ENCODE results near the gene ISG20.

ISG20 gene

DNA sequence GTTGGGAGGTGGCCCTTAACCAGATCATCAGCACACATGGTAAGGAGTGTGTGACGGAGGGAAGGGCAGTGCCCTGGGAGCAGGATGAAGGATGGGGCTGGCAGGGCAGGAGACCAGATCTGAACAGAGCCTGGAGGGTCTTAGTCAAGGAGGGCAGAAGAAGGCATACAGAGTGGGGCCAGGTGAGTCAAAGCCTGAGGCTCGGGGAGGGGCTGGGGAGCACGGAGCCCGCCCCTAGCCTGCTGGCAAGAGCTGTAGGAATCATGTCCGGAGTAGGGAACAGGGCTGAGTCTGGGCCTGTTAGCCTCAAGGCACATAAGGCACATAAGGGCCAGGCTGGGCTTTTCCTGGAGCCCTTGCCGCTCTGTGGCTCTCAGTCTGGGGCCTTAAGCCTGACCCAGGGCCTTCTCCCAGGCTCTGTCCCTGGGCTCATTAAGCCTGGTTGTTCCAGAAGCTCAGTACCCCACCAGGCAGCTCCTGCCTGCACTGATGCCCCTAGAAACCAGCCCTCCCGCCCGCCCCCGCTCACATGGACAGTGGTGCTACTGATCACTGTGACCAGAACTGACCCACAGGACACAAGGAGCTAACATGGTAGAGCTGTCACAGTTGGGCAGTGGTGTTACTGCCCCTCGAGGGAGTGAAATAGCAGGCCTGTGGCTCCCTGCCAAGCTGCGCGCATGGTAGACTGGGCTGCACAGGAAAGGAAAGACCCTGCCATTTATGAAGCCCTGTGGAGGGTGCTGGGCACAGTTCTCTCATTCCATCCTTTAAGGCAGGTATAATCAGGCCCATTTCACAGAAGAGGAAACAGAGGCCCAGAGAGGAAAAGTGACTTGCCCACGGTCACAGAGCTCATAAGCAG, 14.6 kb downstream of the ISG20 start:
- DNase-seq (ENCODE audit: low read depth in 1 of 2, low spot score in 1 of 2), result no peak

DNA sequence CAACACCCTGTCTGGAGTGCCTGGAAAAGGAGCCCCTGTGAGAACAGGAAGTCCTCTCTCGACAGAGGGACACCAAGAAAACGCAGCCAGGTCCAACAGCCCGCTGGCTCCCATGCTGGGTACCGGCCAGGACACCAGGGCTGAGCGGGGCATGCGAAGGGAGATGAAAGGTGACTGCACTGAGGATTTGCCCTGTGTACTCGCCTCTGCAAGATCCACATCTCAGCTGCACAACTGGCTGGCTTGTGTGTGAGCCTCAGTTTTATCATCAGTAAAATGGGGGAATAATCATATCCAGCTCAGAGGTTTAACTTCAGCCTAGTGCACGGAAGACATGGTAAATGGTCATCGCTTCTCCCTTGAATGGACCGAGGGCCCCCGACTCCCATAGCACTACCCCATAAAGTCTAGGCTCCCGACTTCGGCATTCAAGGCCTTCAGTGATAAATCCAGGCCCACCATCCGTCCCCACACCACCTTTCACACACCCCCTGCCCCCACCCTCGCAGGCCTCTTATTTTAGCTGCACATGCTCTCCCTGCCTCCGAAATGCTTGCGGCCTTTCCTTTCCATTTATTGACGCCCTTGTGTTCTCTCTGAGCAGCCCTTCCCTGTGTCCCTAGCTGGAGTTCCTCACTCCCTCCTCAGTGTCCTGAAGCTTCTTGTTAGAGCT, 15.8 kb downstream of the ISG20 start:
- no peak for DNase-seq (ENCODE audit: low read depth in 1 of 2, low spot score in 1 of 2)

- no peak for DNase-seq (ENCODE audit: low read depth in 1 of 2, low spot score in 1 of 2)
Measured at GRCh38 chr15:88655103-88655553, 16.3 kb downstream of the ISG20 start.

DNA sequence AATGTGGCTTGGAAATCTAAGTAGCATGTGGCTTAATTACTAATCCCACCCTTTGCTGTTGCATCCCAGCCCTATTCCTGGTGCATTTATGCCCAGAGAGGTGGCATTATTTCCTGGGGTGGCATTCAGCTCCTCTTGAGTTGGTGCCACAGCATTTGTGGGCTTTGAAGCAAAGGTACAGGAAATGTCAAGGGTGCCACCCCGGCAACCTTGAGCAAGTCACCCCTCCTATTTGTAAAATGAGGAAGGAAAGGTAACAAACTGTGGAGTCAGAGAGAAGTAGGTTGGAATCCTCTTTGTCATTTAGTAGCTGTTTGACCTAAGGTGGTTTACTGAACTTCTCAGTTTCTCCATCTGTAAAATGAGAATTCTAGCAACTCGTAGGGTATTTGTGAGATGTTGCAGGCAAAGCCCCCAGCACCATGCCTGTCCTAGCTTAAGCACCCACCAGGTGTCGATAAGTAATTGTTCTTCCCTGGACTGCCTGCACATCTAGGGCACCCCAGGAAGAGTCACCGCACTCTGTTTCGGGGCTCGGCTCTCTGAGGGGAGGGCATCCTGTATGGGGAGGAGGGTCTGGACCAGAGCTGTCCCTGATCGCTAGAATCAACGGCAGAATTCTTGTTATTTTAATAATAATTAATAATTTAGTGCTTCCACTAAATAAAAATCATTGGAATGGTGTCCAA, 17.1 kb downstream of the ISG20 start:
- DNase-seq (ENCODE audit: low read depth in 1 of 2, low spot score in 1 of 2), result no peak

DNA sequence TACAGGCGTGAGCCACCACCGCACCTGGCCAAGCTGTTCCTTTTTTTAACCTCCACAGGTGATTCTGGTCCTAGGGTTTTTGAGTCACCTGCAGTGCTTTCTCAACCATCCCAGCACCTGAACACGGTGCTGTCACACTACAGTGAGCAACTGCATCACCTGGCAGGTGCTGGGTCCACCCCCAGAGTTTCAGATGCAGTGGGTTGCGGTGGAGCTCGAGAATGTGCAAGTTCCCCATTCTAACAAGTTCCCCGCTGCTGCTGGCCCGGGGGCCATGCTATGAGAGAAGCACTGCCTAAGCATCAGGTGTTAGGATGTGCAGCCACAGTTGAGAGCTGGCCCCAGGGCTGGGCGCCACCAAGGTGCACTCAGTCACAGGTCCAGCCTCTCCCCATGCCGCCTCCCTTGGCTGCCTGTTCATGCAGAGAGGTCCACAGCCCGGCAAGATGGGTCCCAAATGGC, 18.0 kb downstream of the ISG20 start:
- no peak for DNase-seq (ENCODE audit: low read depth in 1 of 2, low spot score in 1 of 2)

DNA sequence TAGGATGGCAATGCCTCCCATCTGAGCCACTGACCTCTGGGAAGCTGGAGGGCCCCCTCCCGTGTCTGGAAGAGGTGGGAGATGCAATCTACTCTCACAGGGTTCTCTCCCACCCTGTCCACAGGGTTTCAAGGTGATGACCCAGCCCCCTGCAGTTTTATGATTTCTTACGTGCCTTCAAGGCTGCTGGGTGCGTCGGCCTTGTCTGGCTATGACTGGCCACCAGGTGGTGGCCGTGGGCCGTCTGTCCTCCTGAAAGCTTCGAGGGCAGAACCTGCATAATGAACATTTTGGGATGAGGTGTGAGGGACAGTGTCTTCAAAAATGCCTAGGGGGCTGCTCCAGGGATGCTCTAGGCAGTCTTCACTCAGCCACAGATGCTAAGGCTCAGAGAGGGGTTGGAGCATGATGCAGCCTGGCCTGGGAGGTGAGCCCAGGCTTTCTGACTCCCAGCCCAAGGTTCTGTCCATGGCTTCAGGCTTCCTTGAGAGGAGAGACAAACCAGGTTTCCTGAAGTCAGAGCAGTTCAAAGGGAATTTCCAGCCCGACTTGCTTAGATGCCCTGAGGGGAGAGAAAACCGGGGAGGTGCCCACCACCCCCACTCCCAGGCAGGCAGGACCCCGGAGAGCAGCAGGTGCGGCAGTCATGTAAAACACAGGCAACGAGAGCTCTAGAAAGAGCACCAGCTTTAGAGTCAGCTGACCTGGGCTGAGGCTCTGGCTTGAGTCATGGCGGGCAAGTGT, 18.7 kb downstream of the ISG20 start:
- DNase-seq (ENCODE audit: low read depth in 1 of 2, low spot score in 1 of 2), result no peak

DNA sequence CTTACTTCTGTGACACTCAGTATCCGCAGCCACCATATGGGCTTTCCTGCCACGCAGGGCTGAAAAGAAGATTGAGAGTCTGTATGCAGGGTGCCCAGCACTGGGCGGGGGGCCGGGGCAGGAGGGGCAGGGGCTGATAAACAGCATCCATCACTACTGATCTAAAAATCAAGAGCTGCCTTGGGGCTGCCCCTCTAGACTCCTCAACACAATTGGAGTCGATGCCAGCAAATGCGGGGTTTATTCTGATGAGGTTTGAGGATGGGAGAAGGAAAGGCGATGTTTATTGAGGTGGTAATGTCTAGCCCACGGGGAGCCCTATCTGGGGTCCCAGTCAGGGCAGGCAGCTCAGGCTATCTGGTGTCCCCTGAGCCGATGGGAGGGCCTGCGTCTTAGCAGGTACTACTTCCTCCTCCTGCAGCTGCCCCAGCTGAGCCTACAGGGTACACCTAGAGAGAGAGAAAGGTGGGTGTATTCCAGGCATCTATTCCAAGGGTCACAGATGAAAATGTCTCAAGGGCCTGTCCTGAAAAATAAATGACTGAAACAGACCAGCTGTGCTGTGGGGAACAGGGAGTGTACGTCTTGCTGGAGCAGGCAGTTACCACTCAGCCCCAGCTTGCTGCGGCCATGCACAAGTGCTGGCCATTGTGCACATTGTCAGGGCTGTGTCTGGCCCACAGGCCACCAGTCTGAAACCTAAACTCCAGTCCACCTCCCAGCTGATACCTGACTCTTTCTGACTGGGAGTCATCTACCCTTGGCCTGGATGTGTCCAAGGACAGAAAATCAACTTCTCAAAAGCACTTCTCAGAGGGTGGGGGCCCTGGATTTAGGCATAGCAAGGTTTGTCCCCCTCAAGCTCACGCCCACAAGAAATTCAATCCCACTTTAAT, 19.5 kb downstream of the ISG20 start:
- DNase-seq (ENCODE audit: low read depth in 1 of 2, low spot score in 1 of 2), result no peak

DNA sequence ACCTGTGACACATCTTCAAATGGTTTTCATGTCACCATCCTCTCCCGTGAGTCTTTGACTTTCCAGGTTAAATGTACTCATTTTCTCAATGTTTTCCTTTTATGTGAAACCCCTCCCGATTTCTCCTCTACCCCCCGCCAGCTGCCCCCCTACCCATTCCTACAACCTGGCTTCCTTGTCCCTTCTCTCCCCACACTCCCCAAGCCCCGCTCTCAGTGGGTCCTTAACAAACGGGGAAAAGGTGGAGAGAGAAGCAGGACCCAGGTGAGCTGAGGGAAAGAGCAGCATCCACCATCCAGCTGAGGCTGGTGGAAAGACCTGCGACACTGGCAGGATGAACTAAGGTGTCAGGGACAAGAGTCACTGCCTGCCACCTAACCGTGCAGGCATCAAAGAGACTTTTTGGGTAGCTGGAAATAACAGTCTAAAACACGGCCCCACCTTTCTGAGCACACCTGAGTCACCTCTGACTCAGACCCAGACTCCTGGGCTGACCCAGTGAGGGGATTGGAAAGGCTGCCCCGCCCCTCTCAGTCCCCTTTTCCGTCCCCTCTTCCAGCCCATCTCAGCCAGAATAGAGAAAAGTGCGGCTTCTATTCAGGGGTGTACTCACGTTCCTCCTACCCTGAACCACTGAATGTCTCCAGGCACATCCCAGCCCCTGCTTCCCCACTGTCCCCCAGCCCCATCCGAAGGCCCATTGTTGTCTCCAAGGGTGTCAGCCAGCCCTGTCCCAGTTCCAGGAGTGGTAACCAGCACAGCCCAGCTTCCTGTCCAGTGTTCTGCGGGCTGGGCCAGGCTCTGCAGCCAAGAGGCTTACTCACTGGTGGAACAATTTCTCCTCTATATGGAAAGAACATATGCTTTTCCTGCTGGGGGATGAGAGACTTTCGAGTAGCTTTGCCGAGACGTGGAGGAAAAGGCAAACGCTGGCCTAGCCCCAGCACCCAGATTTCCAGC, 20.4 kb downstream of the ISG20 start:
- no peak for DNase-seq (ENCODE audit: low read depth in 1 of 2, low spot score in 1 of 2)

- DNase-seq (ENCODE audit: low read depth in 1 of 2, low spot score in 1 of 2), result no peak
Measured at GRCh38 chr15:88661041-88661700, 22.4 kb downstream of the ISG20 start.

DNA sequence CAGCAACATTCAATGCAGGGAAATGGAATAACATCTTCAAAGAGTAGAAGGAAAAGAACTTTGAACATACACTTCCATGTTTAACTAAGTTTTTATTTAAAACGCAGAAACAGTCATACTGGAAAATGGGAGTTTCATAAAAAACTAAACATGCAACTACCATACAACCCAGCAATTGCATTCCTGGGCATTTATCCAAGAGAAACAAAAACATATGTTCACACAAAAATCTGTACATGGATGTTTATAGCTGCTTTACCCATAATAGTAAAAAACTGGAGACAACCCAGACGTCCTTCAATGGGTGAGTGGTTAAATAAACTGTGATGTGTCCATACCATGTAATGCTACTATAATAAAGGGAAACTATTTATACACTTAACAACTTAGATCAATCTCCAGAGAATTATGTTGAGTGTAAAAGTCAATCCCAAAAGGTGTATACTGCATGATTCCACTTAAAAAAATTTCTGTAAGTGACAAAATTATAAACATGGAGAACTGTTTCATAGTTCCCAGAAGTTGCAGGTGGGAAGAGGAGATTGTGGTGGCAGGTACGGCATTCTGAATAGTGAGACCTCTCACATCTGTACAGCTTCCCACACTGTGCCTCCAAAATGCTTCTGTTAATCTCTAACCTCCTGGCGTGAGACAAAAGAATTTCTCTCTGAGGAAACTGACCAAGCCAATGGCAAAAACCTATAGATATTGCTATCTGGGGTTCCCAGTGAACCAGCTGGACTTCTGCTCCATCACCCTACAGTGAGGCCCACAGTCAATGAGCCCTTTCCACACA, 23.1 kb downstream of the ISG20 start:
- no peak for DNase-seq (ENCODE audit: low read depth in 1 of 2, low spot score in 1 of 2)

GRCh38 chr15:88663141-88663621, 24.4 kb downstream of the ISG20 start:
- DNase-seq (ENCODE audit: low read depth in 1 of 2, low spot score in 1 of 2), result no peak

DNA sequence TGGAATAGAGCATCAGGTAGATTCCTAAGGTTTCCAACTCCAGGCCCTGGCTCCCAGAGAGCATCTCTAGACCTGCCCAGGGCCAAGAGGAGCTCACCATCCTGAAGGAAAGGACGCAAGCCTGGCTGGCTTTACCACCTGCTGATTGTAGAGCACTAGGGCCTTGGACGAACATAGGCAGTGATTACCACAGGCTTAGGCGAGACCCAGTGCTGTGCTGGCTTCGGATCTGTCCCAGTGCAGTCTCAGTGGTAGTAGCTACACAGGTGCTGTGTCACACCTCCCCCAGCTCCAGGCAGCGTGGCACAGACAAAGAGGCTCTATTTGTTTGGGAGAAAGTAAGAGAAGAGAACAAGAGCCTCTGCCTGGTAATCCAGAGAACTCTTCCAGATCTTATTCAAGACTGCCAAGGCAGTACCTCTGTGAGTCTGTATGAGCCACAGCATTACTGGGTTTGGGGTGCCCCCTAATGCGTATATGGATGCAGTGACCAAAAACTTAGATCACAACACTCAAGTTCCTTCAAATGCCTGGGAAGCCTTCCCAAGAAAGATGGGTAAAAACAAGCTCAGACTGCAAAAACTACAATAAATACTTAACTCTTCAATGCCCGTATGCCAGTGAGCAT, 25.4 kb downstream of the ISG20 start:
- no peak for DNase-seq (ENCODE audit: low read depth in 1 of 2, low spot score in 1 of 2)

DNA sequence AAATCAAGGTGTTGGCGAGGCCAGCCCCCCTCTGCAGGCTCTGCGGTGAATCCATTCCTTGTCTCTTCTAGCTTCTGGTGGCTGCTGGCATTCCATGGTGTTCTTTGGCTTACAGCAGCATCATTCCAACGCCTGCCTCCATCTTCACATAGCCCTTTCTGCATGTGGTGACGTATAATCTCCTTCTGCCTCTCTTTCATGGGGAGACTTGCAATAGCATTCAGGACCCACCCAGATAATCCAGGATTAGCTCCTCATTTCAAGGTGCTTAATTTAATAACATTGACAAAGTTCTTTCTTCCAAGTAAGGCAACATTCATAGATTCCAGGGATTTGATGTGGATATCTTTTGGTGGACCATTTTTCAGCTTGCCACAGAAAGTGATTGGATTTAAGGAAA, 35.8 kb downstream of the ISG20 start:
- DNase-seq (ENCODE audit: low read depth in 1 of 2, low spot score in 1 of 2), result no peak

DNA sequence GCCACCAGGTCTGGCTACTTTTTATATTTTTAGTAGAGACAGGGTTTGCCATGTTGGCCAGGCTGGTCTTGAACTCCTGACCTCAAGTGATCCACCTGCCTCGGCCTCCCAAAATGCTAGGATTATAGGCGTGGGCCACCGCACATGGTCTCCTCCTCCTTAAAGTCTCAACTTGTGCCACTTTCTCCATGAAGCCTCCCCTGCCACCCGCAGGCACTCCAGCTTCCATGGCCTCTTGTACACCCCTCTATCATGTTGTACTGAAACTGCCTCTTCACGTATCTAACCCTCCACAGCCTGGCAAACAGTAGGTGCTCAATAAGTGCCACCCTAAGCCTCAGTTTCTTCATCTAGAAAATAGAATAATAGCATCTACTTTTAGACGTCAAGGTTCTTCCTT, 39.9 kb downstream of the ISG20 start:
- no peak for DNase-seq (ENCODE audit: low read depth in 1 of 2, low spot score in 1 of 2)

DNA sequence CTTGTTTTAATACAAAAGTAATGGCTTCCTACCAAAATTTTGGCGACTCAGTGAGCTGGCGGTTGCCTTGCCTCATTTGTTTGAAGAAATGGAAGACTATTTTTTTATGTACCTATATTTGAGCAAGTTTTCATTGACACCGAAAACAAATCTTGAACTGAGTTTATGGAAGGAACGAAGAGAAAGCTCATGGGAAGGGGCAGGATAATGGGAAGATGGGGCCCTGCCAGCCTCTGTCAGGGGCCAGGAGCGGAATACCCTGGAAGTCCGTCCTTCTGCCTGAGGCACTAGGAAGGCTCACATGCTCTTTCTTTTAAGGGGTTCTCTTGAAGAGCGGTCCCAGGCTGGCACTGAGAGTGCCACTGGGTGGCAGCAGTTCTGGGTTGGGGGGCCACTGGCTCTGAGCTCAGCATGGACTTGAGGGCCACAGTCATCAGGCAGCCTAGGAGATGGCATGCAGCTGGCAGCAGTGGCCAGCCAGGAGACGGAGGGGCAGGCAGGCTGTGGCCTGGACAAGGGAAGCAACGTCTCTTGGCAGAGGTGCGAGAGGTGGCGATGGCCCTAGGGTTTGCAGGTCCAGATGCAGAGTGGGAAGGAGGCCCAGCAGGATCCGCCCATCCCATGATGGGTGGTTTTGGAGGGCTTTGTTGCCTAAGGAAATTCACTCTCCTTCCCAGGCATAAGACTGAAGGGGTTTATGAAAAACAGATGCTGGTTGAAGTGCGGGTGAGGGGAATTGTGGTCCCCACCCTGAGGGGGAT, 41.6 kb downstream of the ISG20 start:
- no peak for DNase-seq (ENCODE audit: low read depth in 1 of 2, low spot score in 1 of 2)

GRCh38 chr15:88681610-88682221, 42.9 kb downstream of the ISG20 start:
- no peak for DNase-seq (ENCODE audit: low read depth in 1 of 2, low spot score in 1 of 2)
